HL-60 (cell line): ENCODE results near the gene RASL10A.

Experiments used
- POLR2AphosphoS5 ChIP-seq: IDR thresholded peaks from 2 replicates; pipeline ENCODE4 v1.6.1; 2012; ENCODE audit warnings: low read depth
- TF ChIP-seq, protein P1 (sequence below): IDR thresholded peaks from one replicate; pipeline ENCODE4 v1.5.1; 2011; ENCODE audit warnings: low read length, control low read depth, inconsistent platforms; ENCODE audit not compliant: insufficient read depth

DNA sequence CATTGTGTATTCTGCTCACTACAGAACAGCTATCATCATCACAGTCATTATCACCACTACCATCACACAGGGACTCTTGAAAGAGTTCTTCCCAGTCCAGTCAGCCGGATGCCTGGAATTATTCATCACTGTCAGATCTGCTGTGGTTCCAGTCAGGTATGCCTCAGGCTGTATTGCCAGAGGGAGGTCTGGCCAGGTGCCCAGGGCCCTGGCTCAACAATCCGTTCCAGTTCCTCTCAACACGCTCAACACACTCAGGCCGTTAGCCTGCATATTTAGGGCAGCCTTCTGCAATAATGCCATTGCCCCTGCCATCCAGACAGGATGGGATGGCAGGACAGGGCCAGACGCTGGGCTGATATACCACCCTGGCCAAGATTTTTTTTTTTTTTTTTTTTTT lies 28.6 kb upstream of the RASL10A start:
- TF ChIP-seq, protein P1, sequence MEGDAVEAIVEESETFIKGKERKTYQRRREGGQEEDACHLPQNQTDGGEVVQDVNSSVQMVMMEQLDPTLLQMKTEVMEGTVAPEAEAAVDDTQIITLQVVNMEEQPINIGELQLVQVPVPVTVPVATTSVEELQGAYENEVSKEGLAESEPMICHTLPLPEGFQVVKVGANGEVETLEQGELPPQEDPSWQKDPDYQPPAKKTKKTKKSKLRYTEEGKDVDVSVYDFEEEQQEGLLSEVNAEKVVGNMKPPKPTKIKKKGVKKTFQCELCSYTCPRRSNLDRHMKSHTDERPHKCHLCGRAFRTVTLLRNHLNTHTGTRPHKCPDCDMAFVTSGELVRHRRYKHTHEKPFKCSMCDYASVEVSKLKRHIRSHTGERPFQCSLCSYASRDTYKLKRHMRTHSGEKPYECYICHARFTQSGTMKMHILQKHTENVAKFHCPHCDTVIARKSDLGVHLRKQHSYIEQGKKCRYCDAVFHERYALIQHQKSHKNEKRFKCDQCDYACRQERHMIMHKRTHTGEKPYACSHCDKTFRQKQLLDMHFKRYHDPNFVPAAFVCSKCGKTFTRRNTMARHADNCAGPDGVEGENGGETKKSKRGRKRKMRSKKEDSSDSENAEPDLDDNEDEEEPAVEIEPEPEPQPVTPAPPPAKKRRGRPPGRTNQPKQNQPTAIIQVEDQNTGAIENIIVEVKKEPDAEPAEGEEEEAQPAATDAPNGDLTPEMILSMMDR = no peak
- TF ChIP-seq POLR2AphosphoS5 = no peak
